HG03025 (cell line): Measurements from ENCODE around the gene TIE1.

Source experiments
- ATAC-seq: cut with Tn5 transposase; IDR thresholded peaks from one replicate; pipeline ENCODE4 v1.9.1; 2021; ENCODE audit warnings: mild to moderate bottlenecking, moderate library complexity; ENCODE audit not compliant: unreplicated experiment, low FRiP score

The TIE1 gene

DNA sequence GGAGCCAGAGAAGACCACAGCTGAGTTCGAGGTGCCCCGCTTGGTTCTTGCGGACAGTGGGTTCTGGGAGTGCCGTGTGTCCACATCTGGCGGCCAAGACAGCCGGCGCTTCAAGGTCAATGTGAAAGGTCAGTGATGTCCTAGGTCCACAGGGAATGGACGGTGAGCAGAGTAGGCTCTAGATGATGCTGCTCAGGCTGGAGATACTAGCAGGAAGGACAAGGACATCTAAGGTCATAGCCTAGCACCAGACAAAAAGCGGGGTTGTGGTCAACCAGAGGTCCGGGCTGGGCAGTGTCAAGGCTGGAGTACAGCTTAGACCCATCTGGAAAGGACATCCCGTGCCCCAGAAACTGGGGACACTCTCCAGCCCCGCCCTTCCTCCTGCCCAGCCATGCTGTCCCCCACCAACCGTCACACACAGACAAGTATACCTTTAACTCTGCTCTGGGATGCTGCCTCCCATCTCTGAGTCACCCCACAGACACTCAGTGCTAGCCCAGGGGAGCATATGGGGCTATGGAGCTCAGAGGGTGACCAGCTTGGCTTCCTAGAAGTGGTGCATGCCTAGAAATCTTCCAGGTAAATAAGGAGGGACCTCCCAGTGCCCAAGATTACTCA lies 8.7 kb downstream of the TIE1 start:
- ATAC-seq, result no peak

DNA sequence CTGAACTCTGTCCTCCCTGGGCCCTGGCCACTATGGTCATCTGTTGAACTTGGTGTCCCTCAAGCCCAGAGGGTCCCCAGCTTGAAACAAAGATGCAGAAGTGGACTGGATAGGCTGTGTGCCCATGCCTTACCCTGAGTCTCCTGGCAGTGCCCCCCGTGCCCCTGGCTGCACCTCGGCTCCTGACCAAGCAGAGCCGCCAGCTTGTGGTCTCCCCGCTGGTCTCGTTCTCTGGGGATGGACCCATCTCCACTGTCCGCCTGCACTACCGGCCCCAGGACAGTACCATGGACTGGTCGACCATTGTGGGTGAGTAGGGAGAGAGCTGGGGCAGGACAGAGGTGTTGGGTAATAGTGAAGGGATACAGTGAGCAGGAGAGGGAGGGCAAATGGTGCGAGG lies 10.7 kb downstream of the TIE1 start:
- no peak for ATAC-seq

DNA sequence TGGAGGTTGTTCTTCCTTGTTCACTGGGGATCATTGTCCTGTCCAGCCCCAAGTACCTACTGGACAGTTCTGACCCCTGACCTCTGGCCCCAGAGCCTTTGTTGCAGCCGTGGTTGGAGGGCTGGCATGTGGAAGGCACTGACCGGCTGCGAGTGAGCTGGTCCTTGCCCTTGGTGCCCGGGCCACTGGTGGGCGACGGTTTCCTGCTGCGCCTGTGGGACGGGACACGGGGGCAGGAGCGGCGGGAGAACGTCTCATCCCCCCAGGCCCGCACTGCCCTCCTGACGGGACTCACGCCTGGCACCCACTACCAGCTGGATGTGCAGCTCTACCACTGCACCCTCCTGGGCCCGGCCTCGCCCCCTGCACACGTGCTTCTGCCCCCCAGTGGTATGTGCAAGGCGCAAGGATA lies 11.4 kb downstream of the TIE1 start:
- no peak for ATAC-seq

DNA sequence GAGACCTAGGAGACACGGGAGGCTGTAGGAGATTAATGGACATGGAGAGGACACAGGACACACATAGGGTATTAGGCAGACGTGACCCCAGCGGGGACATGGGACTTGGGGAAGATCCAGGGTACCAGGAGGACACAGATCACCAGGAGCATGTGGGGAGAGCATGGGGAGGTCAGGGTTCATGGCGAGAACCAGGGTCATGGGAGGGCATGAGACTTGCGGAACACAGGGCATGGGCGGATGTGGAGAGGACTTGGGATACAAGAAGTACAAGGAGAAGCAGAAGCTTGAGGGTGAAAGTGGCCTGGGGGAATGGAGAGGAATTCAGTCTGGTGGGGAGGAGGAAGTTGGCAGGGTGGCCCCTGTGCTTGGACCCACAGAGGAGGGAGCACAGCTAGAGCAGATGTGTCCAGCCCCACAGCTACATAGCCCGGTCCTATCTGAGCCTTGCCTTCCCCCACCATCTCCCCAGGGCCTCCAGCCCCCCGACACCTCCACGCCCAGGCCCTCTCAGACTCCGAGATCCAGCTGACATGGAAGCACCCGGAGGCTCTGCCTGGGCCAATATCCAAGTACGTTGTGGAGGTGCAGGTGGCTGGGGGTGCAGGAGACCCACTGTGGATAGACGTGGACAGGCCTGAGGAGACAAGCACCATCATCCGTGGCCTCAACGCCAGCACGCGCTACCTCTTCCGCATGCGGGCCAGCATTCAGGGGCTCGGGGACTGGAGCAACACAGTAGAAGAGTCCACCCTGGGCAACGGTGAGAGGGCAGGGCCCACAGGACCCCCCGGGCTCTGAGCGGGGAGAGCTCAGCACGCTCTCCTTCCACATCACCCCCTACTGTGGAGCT lies 12.1 kb downstream of the TIE1 start:
- no peak for ATAC-seq

DNA sequence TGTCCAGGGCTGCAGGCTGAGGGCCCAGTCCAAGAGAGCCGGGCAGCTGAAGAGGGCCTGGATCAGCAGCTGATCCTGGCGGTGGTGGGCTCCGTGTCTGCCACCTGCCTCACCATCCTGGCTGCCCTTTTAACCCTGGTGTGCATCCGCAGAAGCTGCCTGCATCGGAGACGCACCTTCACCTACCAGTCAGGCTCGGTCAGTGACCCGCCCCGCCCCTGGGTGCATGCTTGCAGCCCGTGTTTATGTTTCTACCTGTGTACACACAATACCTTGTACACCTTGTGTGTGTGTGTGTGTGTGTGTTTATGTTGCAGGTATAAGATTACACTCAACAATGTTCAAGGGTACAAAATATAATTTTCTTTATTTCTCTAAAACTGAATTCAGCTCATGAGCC lies 13.0 kb downstream of the TIE1 start:
- ATAC-seq, result no peak

DNA sequence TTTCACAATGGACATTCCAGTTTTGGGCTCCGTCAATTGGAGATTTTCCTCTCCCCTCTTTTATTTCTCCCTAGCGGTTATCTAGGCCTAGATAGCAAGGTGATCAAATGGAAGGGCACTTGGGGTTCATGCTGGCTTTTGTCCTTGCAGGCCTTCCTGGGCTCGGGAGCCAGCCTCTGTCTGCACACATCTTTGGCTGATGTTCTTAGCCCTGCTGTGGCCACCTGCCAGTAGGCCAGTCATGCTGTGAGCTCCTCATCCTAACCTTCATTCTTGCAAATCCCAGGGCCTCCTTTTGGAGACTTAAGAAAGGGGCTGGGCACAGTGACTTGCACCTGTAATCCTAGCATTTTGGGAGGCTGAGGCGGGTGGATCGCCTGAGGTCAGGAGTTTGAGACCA lies 13.5 kb downstream of the TIE1 start:
- no peak for ATAC-seq

DNA sequence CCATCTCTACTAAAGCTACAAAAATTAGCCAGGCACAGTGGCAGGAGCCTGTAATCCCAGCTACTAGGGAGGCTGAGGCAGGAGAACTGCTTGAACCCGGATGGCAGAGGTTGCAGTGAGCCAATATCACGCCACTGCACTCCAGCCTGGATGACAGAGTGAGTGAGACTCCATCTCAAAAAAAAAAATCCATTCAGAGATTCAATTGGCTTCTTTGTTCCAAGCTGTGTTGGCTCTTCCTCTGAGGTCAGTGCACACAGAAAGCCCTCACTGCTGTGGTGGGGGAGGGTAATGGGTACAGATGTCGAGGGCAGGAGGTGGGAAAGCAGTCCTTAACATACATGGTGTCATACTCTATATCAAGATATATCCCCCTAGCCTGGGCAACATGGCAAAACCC lies 14.7 kb downstream of the TIE1 start:
- no peak for ATAC-seq

DNA sequence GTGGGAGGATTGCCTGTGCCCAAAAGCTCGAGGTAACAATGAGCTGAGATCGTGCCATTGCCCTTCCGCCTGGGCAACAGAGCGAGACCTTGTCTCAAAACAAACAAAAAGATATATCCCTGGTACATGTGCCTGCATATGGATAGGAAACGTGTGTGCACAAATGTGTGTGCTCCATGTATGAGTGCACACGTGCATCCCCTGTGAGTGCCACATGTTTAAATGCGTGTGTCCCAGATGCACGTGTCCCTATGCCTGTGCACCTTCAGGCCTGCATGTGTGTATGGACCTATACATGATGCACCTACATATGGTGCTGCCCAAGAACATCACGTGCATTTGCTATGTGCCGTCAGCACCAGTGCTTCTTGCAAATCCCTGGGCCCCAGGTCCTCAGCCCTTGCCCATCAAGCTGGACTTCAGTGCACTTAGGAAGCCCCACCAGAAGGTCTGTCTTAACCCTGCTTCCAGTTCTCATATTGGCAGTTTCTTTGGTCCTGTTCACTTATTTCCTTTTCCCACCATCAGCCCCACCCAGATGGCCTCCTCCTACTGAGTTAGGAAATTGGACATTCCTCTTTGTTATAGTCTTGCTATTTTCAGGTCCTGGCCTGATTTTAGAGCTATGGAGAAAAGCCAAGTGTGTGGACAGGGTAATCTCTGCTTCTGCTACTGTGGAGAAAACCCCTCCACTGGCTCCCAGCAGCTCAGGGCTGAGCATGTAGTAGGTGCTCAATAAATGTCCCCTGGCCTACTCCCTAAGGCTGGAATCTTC lies 15.4 kb downstream of the TIE1 start:
- no peak for ATAC-seq

DNA sequence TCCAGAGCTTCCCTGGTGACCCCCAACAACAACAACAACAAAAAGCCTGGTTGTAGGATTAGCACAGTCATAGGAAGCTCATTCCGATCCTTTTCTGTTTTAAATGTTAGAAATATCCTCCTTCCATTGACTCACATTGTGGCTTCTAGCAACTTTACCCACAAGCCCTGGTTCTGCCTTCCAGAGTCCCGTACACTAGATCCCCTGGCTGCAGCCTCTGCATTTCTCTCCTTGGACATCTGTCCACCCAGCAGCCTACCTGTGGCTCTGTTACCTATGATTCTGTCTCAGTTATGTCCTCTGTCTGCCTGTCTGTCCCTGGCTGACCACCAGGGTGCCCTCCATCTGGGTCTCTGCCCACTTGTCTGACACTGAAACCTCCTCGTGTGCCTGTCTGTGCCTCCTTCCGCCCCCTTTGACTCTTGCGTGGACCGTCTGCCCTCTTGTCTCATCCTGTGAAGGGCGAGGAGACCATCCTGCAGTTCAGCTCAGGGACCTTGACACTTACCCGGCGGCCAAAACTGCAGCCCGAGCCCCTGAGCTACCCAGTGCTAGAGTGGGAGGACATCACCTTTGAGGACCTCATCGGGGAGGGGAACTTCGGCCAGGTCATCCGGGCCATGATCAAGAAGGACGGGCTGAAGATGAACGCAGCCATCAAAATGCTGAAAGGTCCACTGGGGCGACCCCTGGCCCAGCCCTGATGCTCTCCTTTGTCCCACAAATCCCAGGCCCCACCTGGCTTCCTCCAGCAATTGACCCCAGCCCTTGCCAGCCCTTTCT lies 16.1 kb downstream of the TIE1 start:
- no peak for ATAC-seq

DNA sequence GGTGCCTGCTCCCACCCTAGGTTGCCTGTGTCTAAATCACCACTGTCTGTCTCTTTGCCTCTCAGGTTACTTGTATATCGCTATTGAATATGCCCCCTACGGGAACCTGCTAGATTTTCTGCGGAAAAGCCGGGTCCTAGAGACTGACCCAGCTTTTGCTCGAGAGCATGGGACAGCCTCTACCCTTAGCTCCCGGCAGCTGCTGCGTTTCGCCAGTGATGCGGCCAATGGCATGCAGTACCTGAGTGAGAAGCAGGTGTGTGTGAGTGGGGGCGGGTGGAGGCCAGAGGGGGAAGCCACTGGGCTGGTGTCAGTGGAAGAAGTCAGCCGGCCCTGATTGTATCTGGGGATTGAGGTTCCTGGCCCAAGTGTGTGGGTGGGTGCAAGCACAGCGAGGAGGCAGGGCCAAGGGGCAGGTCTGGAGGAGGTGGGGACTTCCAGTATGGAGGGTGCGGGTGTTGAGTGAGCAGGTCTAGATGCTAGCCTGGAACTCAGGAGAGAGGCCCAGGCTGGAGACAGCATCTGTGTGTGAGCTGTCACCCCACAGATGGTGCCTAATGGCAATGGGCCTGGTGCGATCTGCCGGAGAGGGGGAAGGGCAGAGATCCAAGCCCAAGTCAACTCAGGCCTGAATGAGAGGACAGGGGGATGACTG lies 17.2 kb downstream of the TIE1 start:
- ATAC-seq, result no peak

DNA sequence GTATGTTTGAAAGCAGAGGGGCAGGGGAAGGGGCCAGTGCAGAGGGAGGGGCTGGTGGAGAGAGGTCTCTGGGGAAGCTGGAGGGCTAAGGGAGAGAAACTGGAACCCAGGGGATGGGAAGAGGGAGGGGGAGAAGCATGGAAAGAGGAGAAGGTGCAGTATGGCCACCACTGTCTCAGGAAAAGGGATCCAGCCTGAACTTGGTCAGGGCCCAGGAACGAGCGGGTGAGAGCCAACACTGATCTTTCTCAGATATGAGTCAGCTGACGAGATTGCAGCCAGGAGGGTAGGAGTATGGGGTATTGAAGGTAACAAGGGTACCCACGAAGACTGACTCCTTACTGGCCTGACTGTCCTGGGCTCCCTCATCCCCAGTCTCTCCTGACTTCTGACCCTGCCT lies 18.0 kb downstream of the TIE1 start:
- no peak for ATAC-seq

DNA sequence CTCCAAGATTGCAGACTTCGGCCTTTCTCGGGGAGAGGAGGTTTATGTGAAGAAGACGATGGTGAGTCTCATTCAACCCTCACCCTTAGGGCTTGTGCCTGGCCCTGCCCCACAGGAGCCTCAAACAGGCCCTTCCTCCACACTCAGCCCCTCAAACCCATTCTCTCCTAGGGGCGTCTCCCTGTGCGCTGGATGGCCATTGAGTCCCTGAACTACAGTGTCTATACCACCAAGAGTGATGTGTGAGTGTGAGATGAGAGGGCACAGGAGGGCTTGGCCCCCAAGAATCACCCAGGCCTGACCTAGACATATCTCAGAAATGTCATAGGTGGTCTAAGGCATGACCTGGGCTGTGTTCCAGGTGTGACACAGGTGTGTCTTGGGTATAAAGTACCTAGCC lies 18.5 kb downstream of the TIE1 start:
- ATAC-seq, result no peak

DNA sequence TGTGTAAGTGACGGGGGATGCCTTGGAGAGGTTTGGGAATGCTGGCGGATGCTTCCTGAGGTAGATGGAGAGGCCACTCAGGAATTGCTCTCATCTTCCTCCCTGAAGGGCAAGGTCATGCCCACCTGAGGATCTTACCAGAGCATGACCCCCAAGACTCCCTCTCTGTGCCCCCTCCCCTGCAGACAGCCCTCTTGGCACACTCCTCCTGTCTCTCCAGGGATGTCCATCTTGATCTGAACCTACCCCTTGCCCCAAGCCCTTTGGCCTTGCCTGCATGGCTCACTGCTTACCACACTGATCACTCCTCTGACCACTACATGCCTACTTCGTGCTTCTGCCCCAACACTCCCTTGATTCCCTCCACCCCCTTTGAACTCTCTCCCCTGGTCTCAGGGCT lies 19.0 kb downstream of the TIE1 start:
- no peak for ATAC-seq

DNA sequence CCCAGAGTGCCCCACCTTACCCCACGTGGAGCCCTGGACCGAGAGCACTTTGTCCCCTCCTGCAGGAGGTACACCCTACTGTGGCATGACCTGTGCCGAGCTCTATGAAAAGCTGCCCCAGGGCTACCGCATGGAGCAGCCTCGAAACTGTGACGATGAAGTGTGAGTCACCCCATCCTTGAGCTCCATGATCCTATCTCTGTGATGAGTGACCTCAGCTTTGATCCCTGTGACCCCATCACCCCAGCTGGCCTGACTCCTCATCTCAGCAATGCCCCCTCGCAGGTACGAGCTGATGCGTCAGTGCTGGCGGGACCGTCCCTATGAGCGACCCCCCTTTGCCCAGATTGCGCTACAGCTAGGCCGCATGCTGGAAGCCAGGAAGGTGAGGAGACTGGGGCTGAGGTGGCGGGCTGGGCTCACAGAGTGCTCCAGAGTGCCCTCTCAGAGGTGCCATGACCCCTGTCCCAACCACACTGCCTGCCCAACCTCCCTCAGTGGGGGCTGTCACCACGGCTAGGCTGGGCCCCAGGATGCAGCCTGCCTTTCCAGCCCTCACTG lies 20.6 kb downstream of the TIE1 start:
- ATAC-seq, result no peak

DNA sequence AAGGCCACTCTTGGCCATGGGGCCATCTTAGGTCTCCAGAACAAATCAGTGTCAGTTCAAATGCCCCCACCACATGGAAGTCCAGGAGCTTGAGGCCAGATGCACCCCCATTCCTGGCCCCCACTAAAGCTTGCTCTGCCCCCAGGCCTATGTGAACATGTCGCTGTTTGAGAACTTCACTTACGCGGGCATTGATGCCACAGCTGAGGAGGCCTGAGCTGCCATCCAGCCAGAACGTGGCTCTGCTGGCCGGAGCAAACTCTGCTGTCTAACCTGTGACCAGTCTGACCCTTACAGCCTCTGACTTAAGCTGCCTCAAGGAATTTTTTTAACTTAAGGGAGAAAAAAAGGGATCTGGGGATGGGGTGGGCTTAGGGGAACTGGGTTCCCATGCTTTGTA lies 21.7 kb downstream of the TIE1 start:
- no peak for ATAC-seq

DNA sequence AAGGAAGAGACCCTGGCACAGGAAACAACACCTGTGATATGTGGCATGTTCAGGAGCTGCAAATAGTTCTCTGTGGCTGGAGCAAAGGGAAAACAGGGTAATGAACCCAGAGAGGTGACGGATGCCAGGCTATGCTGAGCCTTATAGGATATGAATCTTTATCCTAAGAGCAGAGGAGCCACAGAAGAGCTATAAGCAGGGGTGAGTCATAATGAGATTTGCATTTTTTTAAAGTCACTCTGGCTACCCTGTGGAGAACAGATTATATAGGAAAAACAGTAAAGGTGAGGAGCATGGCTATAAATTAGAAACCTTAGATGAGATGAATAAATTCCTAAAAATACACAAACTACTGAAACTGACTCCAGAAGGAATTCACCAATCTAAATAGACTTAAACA lies 24.0 kb downstream of the TIE1 start:
- no peak for ATAC-seq

DNA sequence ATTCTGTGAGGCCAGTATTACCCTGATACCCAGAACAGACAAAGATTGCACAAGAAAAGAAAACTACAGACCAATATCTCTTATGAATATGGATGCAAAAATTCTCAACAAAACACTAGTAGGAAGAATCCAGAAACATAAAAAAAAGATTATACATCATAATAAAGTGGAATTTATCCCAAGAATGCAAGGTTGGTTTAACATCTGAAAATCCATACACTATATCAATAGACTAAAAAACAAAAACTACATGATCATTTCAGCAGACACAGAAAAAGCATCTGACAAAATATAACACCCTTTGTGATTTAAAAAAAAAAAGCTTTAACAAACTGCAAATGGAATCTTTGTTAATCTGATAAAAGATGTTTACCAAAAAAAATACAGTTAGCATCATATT lies 24.6 kb downstream of the TIE1 start:
- ATAC-seq, result no peak

DNA sequence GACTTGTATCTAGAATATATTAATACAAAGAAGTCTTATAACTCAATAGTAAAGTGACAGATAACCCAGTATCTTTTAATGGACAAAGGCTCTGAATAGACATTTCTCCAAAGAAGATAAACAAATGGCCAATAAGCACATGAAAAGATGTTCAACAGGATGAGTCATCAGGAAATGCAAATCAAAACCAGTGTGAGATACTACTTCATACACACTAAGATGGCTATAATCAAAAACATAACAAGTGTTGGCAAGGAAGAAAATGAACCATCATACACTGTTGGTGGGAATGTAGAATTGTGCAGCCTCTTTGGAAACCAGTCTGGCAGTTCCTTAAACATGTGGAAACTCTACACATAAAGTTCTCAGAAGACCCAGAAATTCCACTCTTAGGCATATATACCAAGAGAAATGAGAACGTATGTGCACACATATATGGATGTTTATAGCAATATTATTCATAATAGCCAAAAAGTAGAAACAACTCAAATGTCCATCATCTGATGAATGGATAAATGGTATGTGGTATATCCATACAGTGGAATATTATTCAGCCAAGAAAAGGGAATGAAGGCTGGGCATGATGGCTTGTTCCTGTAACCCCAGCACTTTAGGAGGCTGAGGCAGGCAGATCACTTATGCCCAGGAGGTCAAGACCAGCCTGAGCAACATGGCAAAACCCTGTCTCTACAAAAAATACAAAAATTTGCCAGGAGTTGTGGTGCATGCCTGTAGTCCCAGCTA lies 26.9 kb downstream of the TIE1 start:
- ATAC-seq, result no peak

DNA sequence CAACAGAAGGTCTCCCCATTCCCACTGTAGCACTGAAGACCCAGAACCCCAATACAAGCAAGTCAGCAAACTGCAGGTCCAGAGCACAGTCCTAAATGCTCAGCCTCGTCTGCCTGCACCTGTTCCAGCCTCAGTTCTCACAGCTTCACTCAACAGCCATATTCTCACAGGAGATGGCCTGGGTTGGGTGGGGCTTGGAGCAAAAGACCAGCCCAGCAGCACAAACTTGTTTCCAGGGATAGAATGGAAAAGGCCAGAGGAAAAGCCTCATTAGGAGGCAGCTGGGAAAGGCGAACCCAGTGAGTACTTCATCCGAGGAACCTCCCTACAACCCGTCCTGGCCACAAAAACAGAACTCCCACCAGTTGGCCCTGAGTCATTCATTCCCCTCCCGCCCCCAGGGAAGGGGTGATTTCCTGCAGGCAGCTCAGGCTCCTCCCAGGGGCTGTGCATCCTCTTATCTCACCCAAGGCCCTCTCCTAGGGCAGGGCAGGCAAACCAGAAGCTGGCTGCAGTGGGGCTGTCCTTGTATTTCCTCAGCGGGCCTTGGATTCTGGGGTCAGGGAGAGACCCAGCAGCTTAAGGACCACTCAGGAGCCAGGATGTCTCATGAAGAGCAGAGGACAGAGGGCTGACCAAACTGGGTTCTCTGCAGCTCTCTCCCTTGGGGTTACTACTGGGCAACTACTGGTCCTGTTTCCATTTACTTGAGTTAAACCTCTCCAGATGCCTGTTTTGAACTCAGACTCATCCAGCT lies 29.4 kb downstream of the TIE1 start:
- no peak for ATAC-seq
